Measurements from ENCODE around the gene MDFIC2.
"Not testable (repeated sequence)": the region's sequence is repeated elsewhere in the genome, so short reads cannot be mapped to it uniquely, and the experiment has no call there.

The MDFIC2 gene

DNA sequence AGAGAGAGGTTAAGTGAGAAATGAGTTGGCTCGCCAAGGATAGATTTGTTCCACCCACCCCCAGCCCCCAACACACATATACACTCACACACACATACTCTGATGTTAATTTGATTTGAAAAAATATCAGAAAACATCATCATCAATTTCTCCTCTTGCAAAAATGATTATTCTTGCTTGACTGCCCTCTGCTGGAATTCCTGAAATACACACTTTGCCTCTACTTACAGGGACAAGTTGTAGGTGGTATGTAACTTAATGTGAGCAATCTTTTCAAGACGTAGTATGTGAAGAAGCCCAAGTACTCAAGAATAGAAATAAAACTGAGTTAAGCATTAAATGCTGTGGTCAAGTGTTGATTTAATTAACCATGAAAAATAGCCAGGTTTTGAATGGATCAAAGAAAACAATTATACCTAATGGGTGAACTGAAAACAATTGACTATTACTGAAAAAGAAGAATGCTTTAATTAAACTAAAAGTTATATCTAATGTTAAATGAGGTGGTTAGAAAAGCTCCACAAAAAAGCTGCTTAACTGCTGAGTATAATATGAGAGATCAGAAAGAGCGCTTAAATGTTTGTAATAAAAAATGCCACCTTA is 46.6 kb upstream of the MDFIC2 start:
- Histone ChIP-seq H3K36me3 (ENCODE audit: insufficient read depth, low read length) (no peaks in the 10 kb centered on the region), H3K27me3 (ENCODE audit: insufficient read depth, low read length) (no peaks in the 10 kb centered on the region), H3K79me2 (ENCODE audit: insufficient read depth, low read length) (no peaks in the 10 kb centered on the region), H3K27ac (ENCODE audit: low read depth, low read length, poor library complexity, severe bottlenecking) (no peak overlapping the region), H3K4me3 (ENCODE audit: low read depth, low read length, poor library complexity, severe bottlenecking) (no peak overlapping the region), H3K9me2 (ENCODE audit: low read depth, low read length) (no peaks in the 10 kb centered on the region), H3K4me1 (ENCODE audit: insufficient read depth, low read length, severe bottlenecking) (no peaks in the 10 kb centered on the region), H2AFZ (ENCODE audit: low read length) (no peak overlapping the region), H4K20me1 (ENCODE audit: insufficient read depth, low read length) (no peaks in the 10 kb centered on the region), H3K4me2 (ENCODE audit: low read length) (no peak overlapping the region), H3F3A (ENCODE audit: insufficient read depth, low read length) (no peaks in the 10 kb centered on the region; the same call in 1 of the 2 replicates), H3K9ac (ENCODE audit: low read length) (no peak overlapping the region), H3K9me3 (ENCODE audit: low read length) (no peaks in the 10 kb centered on the region)
- TF ChIP-seq EZH2 (IDR thresholded peaks at IDR 0.05; ENCODE audit: borderline replicate concordance, low read length), result no peak
- TF ChIP-seq, protein P1, sequence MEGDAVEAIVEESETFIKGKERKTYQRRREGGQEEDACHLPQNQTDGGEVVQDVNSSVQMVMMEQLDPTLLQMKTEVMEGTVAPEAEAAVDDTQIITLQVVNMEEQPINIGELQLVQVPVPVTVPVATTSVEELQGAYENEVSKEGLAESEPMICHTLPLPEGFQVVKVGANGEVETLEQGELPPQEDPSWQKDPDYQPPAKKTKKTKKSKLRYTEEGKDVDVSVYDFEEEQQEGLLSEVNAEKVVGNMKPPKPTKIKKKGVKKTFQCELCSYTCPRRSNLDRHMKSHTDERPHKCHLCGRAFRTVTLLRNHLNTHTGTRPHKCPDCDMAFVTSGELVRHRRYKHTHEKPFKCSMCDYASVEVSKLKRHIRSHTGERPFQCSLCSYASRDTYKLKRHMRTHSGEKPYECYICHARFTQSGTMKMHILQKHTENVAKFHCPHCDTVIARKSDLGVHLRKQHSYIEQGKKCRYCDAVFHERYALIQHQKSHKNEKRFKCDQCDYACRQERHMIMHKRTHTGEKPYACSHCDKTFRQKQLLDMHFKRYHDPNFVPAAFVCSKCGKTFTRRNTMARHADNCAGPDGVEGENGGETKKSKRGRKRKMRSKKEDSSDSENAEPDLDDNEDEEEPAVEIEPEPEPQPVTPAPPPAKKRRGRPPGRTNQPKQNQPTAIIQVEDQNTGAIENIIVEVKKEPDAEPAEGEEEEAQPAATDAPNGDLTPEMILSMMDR (IDR thresholded peaks at IDR 0.05; ENCODE audit: low read length), result peak; percentile 71

DNA sequence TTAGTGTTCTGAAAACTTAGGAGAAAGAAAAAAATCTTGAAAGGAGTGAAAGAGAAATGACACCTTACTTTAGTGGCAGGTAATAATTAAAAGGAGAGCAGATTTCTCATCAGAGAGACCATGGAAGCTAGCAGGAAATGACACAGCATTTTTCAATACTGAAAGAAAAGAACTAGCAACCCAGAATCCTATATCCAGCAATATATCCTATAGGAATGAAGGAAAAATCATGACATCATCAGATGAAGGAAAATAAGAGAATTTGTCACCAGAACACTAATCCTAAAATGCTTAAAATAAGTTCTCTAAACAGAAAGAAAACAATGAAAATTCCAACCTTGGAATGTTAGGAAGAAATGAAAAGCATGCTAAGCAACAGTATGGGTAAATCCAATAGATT is 39.8 kb upstream of the MDFIC2 start:
- H3K9me2 ChIP-seq (ENCODE audit: low read depth, low read length), result no peaks in the 10 kb centered on the region
- no peaks in the 10 kb centered on the region for H3K79me2 ChIP-seq (ENCODE audit: insufficient read depth, low read length)
- H3F3A ChIP-seq (ENCODE audit: insufficient read depth, low read length), result no peaks in the 10 kb centered on the region
- H3K4me2 ChIP-seq (ENCODE audit: low read length), result no peak overlapping the region
- H4K20me1 ChIP-seq (ENCODE audit: insufficient read depth, low read length), result no peaks in the 10 kb centered on the region
- H2AFZ ChIP-seq (ENCODE audit: low read length), result no peak overlapping the region
- no peaks in the 10 kb centered on the region for H3K9me3 ChIP-seq (ENCODE audit: low read length)
- no peaks in the 10 kb centered on the region for H3K36me3 ChIP-seq (ENCODE audit: insufficient read depth, low read length)
- H3K4me1 ChIP-seq (ENCODE audit: insufficient read depth, low read length, severe bottlenecking), result no peaks in the 10 kb centered on the region
- no peaks in the 10 kb centered on the region for H3K27me3 ChIP-seq (ENCODE audit: insufficient read depth, low read length)
- TF ChIP-seq EZH2 (IDR thresholded peaks at IDR 0.05; ENCODE audit: borderline replicate concordance, low read length), result no peak
- TF ChIP-seq, protein P1 (IDR thresholded peaks at IDR 0.05; ENCODE audit: low read length), result no peak
- no peak overlapping the region for H3K4me3 ChIP-seq (ENCODE audit: low read depth, low read length, poor library complexity, severe bottlenecking)
- no peak overlapping the region for H3K27ac ChIP-seq (ENCODE audit: low read depth, low read length, poor library complexity, severe bottlenecking)
- H3K9ac ChIP-seq (ENCODE audit: low read length), result no peak overlapping the region

DNA sequence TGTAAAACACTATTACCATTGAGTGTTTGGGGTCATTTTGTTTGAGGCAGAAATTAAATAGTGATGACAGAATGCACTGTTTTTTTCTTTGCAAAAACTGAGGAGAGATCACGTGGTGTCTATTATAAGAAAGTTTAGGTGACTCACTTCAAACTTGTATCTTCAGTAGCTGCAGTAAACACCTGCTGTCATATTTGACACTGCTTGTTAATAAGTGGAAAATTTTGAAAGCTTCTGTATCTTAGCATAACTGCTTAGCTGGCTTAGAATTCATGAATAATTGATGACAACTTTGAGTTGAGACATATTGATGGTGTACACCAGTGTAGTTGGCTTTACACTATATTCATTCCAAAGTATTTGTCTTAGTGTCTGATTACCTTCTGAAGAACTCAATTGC is 29.7 kb upstream of the MDFIC2 start:
- Histone ChIP-seq H2AFZ (ENCODE audit: low read length) (no peak overlapping the region), H3K9me3 (ENCODE audit: low read length) (no peaks in the 10 kb centered on the region)
- TF ChIP-seq EZH2 (IDR thresholded peaks at IDR 0.05; ENCODE audit: borderline replicate concordance, low read length), result no peak
- TF ChIP-seq, protein P1 (IDR thresholded peaks at IDR 0.05; ENCODE audit: low read length), result no peak

DNA sequence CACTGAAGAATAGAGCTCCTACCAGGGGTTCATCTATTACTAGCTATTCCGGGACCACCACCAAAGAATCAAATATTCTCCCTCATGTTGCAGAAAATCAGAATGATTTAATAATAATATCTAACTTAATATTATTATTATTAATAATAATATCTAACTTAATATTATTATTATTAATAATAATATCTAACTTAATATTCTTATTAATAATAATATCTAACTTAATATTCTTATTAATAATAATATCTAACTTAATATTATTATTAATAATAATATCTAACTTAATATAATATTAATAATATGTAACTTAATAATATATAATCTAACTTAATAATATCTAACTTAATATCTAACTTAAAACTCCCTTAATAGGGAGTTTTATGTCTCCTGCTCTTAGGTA is 24.4 kb upstream of the MDFIC2 start:
- not testable (repeated sequence) for H3K79me2 ChIP-seq (ENCODE audit: insufficient read depth, low read length); H3K27me3 ChIP-seq (ENCODE audit: insufficient read depth, low read length); H3K4me1 ChIP-seq (ENCODE audit: insufficient read depth, low read length, severe bottlenecking); H4K20me1 ChIP-seq (ENCODE audit: insufficient read depth, low read length); H3K4me2 ChIP-seq (ENCODE audit: low read length); H3K36me3 ChIP-seq (ENCODE audit: insufficient read depth, low read length); H3K9ac ChIP-seq (ENCODE audit: low read length); H3K9me2 ChIP-seq (ENCODE audit: low read depth, low read length); H3K4me3 ChIP-seq (ENCODE audit: low read depth, low read length, poor library complexity, severe bottlenecking); H3F3A ChIP-seq (ENCODE audit: insufficient read depth, low read length); H3K27ac ChIP-seq (ENCODE audit: low read depth, low read length, poor library complexity, severe bottlenecking); H3K9me3 ChIP-seq (ENCODE audit: low read length); H2AFZ ChIP-seq (ENCODE audit: low read length)

More for the DNA sequence above, 29.7 kb upstream of the MDFIC2 start:
- no peaks in the 10 kb centered on the region for H3K36me3 ChIP-seq (ENCODE audit: insufficient read depth, low read length)
- H3K9ac ChIP-seq (ENCODE audit: low read length), result no peak overlapping the region
- no peaks in the 10 kb centered on the region for H3F3A ChIP-seq (ENCODE audit: insufficient read depth, low read length)
- no peak overlapping the region for H3K4me3 ChIP-seq (ENCODE audit: low read depth, low read length, poor library complexity, severe bottlenecking)
- no peaks in the 10 kb centered on the region for H3K79me2 ChIP-seq (ENCODE audit: insufficient read depth, low read length)
- H3K9me2 ChIP-seq (ENCODE audit: low read depth, low read length), result no peaks in the 10 kb centered on the region
- H3K27me3 ChIP-seq (ENCODE audit: insufficient read depth, low read length), result no peaks in the 10 kb centered on the region
- H3K4me1 ChIP-seq (ENCODE audit: insufficient read depth, low read length, severe bottlenecking), result no peaks in the 10 kb centered on the region
- no peaks in the 10 kb centered on the region for H4K20me1 ChIP-seq (ENCODE audit: insufficient read depth, low read length)
- no peak overlapping the region for H3K4me2 ChIP-seq (ENCODE audit: low read length)
- no peak overlapping the region for H3K27ac ChIP-seq (ENCODE audit: low read depth, low read length, poor library complexity, severe bottlenecking)
